Mesenteric fat pad (tissue), 1 donor: ENCODE measurements around the gene SAC3D1. TPM values are rescaled to one million over a fixed set of nuclear protein-coding genes. Genes with fewer than 3 reads are reported as not detected.
"Not testable (repeated sequence)": the region's sequence is repeated elsewhere in the genome, so short reads cannot be mapped to it uniquely, and the experiment has no call there.

Experiments
- DNase-seq: peaks from one replicate; pipeline ENCODE4 v3.0.0-alpha.2; 2020; ENCODE audit warnings: low spot score
- total RNA-seq: library from RNA; stranded (reverse); fragmentation: NEBNext Ultra II Directional; extraction: Animal tissue kit (Norgen Biotek cat#: 25700); gene quantifications from one replicate; pipeline ENCODE4 v1.2.1, GENCODE V29; 2021
- donor health status: DM: yes; HTN: yes; CAD: no.

SAC3D1 gene
- total RNA-seq, 1 donor from 2014 or later, result 12.3 TPM

DNA sequence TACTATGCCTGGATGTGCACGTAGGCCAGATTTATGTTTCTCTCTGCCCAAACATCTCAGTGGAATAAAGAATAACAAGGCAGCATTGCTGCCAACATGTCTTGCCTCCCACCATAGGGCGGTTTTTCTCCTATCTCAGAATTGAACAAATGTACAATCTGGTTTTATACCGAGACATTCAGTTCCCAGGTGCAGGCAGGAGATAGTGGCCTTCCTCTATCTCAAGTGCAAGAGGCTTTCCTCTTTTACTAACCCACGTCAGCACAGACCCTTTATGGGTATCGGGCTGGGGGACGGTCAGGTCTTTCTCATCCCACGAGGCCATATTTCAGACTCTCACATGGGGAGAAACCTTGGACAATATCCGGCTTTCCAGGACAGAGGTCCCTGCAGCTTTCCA lies 17.5 kb upstream of the SAC3D1 start:
- not testable (repeated sequence) for DNase-seq

DNA sequence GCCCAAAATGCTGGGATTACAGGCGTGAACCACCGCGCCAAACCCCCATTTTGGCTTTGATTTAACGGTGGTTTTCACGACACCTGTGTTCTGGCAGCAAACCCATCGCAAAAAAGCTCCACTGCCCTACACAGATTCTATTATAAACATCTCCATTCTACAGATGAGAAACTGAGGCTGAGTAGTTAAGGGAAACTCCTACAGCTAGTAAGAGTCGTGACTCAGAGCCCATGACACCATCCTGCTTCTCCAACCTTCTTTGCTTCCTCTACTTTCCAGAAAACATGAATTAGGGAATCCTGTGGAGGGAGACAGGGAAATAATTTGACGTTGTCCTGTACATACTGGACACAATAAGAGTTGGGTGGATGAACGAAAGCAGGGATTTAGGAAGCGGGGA lies 14.2 kb upstream of the SAC3D1 start:
- DNase-seq, result no peak

DNA sequence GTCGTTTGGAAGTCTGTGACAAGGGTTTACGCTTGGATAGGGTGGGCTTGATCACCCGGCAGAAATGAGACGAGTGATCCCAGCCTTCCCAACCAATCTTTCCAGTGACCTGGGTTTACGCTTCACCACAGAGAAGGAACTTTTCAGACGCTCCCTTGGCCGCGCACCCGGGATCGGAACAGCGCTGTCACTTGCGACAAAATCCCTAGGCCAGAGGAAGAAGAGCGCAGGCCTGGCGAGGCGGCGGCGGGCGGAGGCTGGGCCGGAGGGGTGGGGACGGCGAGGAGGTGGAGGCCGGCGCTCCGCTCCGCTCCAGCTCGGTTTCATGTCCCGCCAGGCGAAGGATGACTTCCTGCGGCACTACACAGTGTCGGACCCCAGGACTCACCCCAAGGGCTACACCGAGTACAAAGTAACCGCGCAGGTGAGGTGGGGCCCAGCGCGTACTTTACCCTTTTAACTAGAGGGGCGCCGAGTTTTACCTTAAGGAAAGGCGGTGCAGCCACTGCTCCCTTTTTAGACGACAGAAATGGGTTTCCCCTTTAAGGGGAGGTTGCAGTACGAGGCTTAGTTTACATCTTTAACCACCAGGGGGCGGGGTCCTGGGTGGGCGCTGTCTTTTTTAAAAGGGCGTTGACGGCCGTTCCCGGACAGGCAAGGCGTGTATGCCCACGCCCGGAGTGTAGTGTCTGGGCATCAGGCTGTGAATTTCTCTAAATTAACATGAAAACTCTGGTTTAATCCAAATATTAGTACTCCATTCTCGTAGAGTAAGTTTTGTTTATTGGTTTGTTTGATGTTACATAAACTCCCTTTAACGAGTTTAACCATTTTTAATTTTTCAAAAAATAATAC lies 13.6 kb upstream of the SAC3D1 start, which contains the start of gene SNX15:
Gene SNX15, plus strand, starts transcription at position 227 of the 855 bp plus-strand sequence. Its CDS starts 99 bp downstream, at position 326.
- peak; percentile 97 for DNase-seq

DNA sequence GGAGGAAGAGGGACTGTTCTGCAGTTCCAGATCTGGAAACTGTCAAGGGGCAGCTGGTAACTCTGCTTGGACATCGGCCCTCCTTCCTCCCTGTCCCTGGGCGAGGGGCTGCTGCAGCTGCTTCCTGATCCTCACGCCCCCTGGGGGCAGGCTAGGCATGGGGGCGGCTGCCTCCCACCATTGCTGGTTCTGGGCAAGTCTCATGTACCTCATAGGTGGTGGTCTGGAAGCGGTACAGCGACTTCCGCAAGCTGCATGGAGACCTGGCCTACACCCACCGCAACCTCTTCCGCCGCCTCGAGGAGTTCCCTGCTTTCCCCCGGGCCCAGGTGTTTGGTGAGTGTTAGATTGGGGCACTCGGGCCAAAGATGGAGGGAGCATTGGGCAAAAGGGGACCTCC lies 8.8 kb upstream of the SAC3D1 start:
- DNase-seq, result no peak

DNA sequence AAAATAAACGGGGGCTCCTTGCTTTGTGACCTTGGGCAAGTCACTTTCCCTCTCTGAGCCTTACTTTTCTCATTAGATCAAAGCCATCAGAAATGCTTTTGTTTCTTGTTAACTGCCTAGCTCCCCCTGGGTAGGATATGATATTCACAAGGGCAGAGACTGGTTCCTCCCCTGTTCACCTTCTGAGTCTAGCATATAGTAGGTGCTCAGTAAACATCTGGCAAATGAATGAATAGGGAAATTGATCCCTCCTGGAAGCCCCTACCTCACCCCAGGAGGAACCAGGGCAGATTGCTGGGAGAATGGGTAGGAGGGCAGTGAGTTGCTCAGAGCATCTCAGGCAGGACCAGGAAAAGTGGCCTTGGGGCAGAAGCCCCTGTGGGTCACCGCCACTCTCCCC lies 6.6 kb upstream of the SAC3D1 start:
- no peak for DNase-seq

DNA sequence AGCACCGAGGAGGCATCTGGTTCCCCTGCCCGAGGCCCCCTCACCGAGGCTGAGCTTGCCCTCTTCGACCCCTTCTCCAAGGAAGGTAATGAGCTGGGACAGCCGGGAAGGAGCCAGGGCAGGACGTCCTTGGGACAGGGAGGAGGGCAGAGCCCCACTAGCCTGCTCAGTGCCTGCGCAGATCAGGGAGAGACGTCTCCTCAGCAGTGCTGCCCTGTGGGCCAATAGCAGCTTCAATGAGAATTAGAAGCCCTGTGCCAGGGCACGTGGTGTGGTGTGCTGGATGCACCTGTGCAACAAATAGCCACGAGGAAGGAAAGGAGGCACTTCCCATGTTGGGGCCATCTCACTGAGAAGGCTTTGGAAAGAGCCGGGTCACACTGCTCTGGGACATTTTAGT lies 5.4 kb upstream of the SAC3D1 start:
- no peak for DNase-seq

DNA sequence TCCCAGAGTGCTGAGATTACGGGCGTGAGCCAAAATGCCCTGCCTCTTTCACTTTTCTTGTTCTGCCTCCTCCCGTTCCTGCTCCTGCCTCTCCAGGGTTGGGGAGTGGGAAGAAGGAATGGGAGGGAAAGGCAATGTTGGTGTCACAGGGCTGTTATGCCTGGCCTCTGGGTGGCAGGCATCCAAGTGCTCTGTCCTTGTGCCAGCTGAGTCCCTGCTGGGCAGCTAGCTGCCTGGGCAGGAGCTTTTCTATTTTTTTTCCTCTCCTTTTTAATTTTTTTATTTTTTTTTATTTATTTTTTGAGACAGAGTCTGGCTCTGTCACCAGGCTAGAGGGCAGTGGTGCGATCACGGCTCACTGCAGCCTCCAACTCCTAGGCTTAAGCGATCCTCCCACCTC lies 4.1 kb upstream of the SAC3D1 start:
- no peak for DNase-seq

DNA sequence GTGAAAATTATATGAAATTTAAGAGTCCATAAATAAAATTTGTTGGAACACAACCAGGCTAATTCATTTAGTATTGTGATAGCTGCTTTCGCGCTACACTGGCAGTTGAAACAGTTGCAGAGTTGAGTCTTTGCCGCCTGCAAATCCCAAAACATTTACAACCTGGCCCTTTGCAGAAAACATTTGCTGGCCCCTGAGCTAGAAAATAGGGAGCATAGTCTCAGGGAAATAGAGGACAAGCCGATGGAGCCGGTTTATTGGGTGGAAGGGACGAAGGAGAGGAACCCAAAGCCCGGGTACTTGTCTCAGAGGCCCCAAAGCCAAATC lies 527 bp upstream of the SAC3D1 start:
- no peak for DNase-seq

DNA sequence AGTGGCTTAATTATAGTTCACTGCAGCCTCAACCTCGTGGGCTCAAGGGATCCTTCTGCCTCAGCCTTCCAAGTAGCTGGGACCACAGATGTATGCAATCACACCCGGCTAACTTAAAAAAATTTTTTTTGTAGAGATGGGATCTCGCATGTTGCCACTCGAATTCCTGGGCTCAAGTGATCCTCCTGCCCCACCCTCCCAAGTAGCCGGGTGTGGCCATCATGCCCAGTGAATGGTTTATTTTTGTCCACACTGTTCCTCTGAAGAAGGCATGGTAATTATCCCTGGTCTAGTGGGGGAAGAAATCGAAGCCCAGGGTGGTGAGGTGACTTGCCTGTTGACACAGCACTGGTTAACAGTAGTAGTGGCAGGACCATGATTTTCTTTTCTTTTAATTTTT lies 1.9 kb downstream of the SAC3D1 start:
- no peak for DNase-seq

DNA sequence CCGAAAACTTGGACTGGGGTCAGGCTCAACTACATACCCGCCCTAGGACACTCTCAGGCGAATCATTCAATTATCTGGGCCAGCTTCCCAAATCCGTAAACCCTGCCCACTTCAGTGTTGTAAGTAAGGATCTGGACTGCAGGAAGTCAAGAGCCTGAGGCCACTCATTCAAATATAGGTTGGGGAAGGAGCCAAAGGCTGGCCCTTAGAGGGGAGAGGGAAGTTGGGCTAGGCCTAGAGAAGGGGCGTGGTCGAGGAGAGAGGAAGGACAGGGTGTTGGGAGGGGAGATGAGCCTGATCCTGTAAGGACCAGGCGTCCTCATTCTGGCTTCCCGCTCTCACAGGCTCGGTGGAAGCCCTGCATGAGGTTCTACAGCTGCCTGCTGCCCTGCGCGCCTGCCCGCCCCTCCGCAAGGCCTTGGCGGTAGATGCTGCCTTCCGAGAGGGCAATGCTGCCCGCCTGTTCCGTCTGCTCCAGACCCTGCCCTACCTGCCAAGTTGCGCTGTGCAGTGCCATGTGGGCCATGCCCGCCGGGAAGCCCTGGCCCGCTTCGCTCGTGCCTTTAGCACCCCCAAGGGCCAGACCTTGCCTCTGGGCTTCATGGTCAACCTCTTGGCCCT lies 3.0 kb downstream of the SAC3D1 start:
- DNase-seq, result no peak

DNA sequence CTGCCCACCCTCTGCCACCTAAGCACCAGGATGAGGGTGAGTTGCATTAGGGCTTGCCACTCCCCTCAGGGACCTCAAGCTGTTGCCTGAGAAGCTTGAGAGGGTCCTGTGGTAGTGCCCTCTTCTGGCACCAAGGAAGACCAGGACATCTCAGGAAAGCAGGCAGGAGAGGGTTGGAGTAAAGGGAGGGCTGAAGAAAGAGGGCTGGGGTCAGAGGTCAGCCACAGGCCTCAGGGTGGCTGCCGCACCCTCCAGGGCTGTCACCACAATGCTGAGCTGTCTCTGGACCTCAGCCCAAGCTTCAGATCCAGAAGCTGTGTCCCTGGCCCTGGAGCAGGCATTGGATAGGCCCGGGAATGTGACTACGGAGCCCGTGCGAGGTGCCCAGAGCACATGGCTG lies 4.1 kb downstream of the SAC3D1 start:
- no peak for DNase-seq

DNA sequence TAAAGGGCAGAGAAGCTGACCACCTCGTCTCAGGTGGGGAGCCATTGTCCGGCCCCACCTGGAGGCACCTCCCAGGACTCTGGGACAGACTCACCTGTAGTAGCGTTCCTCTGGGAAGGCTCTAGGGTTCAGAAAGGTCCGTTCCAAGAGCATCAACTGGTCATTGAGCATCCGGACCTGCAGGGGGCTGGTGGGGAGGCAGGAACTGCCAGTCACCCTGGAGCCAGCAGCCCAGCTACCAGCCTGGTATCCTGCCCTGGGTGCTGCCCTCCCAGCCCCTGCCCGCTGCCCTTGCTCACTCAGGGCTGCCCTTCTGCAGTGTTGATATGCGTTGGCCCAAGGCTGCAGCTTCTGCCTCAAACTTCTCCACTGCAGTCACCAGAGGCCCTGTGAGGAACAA lies 4.7 kb downstream of the SAC3D1 start:
- DNase-seq, result no peak

DNA sequence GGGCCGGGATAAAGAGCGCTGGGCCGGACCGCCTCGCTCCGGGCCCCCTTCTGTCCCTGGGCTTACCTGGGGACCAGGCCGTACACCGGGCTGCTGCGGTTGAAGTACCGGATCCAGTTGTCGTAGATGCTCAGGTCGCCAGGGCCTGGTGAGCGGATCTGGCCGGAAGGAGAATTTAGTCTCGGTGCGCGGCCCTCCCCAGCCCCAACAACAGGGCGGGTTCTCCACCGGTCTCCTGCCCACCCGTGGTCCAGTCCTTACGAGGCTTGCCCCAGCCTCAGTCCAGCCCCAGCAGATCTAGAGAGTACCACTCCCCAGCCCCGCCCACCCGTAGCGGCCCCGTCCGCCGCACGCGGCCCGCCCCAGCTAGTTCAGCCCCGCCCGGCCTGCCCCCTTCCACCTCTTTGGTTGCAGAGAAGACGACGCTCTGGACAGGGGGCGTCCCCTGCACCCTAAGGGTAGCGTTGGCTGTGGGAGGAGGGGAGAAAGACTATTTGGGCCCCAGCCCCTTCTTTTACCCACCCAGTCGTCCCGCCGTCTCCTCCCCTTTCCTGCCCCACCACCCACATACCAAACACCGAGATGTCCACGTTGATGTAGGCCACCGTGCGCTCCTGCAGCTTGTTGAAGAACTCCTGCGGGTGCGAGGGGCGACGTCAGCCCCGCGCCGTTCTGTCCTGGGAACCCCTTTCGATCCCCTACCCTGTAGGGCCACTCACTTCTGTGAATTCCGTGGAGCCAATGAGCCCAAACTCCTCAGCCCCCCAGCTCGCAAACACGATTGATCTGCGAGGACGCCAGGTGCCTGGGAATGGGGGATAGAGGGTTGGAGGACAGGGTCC lies 6.8 kb downstream of the SAC3D1 start:
- DNase-seq, result no peak

DNA sequence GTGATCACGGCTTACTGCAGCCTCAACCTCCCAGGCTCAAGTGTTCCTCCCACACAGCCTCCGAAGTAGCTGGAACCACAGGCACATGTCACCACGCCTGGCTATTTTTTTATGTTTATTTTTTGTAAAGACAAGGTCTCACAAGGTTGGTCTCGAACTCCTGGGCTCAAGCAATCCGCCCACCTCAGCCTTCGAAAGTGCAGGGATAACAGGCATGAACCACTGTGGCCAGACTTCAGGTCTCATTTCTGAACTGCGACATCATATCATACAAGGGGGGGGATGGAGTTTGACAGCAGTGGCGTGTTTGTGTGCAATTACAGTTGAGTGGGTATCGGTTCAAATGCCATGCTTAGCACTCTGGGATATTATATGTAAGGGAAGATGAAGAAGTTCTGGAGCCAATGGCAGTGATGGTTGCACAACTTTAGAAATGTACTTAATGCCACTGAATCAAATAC lies 10.4 kb downstream of the SAC3D1 start:
- no peak for DNase-seq

DNA sequence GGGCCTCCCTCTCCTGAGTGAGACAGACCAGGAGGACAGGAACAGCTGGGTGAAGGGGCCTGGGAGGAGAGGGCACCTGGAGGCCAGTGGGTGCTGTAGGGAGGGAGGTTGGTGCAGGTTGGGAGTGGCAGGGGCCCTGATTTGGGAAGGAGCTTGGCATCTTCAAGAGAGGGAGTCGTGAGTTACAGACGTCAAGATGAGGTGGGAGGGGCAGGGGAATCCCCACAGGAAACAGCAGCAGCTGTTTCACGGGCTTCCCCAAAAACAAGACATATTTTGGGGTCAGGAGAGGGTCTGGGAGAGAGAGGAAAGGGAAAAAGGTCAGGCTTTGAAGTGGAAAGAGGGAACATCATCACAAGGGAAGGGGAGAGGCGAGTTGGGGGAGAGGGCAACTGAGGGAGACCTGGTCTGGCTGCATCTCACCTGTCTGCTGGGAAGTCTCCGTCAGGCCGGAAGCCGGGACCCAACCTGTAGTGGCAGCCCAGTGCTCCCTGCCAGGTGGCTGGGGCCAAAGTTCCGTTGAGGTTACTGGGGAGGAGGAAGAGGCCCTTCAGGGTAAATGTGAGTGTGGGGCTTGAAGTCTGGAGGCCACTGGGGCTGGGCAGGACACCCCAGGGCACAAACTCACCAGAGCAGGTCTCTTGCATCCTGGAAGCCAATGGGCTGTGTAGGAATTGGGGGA lies 13.0 kb downstream of the SAC3D1 start:
- DNase-seq, result no peak

DNA sequence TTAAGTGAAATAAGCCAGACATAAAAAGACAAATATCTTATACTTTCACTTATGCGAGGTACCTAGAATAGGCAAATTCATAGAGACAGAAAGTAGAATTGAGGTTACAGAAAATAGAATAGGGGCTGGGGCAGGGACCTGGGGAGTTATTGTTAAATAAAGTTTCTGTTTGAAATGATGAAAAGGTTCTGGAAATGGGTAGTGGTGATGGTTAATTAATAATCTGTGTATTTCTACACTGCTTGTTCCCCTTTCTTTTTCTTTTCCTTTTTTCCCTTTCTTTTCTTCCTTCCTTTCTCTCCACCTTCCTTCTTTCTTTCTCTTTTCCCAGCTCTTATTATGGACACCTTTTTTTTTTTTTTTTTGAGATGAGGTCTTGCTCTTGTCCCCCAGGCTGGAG lies 14.5 kb downstream of the SAC3D1 start:
- no peak for DNase-seq

DNA sequence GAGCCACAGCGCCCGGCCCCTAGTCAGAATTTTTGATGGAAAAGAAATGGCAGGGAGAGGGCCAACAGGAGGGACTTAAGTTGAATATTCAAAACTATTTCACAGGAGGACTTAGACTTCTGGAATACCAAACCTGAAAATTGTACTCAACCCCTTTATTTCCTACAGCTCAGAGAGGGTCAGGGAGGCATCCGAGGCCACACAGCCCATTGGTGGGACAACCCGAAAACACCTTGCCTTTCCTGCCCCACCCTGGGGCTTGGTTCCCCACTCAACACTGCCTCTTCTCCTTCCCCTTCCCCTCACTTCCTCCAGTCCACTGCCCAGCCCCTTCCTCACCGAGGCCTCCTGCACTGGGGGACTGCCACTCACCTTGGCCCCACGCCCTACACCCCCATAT lies 16.0 kb downstream of the SAC3D1 start:
- no peak for DNase-seq

DNA sequence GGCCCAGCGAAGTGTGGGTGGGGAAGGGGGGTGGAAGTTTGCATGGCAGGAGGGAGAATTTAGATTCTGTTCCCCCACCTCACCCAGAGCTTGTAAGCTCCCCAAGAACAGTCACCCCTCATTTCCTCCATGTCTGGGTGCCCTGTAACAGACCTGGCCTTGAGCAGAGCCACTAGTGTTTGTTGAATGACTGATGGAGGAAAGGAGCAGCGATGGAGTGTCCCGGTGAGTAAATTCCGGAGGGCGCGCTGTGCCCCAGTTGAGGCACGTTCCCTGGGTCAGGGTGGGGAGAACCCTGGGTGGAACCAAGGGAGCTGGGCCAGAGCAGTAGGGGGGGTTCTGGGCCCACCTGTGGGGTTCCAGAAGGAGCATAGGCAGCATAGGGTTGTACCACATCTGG lies 16.5 kb downstream of the SAC3D1 start:
- no peak for DNase-seq

DNA sequence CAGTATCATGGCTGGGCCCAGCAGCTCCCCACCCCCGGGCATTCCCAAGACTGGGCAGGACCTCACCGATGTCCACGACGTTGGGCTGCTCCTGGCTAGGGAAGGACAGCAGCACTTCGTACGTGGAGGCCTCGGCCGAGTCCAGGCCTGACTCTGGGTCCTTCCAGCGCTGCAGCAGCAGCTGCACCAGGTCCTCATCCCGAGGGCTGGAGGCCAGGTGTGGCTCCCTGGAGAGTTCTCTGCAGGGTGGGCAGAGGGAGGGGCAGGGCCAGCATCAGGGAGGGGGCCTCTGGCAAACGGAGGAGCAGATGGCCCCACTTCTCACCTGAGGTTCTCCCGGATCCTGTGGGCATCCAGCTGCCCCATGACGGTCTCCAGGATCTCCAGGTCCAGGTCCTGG lies 17.0 kb downstream of the SAC3D1 start:
- DNase-seq, result no peak

DNA sequence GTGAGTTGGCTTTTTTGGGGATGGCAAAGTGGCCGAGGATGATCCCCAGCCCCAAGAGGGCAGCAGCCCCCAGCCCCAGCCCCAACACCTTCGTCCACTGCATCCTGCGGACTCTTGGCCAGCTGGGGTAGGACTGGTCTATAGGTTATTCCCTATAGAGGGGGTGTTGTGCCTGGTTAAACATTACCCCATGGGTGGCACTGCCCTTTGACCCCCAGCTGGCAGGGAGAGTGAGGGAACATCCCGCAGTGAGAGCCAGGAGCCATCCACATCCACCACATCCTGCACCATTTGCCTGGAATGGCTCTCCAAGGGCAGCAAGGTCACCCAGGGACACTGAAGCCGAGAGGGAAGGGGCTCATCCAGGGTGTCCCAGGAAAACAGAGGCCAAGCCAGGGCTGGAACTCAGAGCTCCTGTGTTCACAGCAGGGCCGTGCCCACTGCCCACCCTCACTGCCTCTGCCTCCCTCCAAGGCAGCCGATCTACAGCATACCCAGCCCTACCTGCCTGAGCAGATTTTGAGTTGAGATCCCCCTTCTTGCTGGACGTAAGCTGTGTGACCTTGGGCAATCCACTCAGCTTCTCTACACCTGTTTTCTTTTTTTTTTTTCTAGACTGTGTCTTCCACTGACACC lies 17.5 kb downstream of the SAC3D1 start, which contains the start of gene NAALADL1:
Gene NAALADL1, minus strand, starts transcription at position 135 of the 636 bp plus-strand sequence. Its CDS starts 32 bp downstream, at position 103.
- DNase-seq, result no peak

DNA sequence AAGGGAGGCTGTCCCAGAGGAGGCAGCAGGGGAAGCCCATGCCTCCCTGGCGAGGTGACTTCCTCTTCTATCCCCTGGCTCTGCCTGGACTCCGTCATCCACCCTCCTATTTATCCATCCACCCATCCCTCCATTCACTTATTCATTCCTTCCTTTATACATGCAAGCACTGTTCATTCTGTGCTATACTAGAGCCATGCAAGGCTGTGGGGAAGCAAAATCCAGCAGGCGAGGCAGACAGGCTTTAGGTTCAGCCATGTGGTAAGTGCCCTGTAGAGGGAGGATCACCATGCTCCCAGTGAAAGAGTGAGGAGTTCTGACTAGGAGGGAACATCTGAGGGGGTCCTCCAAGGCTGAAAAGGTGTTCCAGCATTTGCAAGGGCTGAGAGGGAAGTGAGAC lies 18.5 kb downstream of the SAC3D1 start:
- DNase-seq, result no peak
